ENCODE results near the gene CALCOCO1.

DNA sequence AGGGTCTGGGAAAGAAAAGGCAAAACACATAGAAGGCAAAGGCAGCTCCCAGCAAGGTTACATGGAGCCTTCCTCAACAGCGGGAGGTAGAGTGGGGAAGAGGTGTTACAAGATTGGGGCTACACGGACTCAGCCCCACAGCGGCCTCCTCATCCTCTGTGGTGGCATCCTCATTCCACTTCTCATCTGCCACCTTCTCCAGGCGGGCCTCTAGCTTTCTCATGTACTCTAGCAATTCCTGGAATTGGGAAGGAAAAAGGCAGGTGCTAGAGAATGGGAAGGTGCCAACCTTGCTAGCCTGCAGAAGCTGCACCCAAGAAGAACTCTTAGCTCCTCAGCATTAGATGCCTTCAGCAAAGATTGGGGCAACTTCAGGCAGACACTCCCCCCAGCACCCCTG, 13.2 kb downstream of the CALCOCO1 start:
- TF ChIP-seq, protein P1, sequence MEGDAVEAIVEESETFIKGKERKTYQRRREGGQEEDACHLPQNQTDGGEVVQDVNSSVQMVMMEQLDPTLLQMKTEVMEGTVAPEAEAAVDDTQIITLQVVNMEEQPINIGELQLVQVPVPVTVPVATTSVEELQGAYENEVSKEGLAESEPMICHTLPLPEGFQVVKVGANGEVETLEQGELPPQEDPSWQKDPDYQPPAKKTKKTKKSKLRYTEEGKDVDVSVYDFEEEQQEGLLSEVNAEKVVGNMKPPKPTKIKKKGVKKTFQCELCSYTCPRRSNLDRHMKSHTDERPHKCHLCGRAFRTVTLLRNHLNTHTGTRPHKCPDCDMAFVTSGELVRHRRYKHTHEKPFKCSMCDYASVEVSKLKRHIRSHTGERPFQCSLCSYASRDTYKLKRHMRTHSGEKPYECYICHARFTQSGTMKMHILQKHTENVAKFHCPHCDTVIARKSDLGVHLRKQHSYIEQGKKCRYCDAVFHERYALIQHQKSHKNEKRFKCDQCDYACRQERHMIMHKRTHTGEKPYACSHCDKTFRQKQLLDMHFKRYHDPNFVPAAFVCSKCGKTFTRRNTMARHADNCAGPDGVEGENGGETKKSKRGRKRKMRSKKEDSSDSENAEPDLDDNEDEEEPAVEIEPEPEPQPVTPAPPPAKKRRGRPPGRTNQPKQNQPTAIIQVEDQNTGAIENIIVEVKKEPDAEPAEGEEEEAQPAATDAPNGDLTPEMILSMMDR (IDR thresholded peaks at IDR 0.05), result no peak
- no peak for TF ChIP-seq EP300 (IDR thresholded peaks at IDR 0.05)
- no peak for TF ChIP-seq POLR2AphosphoS5 (IDR thresholded peaks at IDR 0.05)
- no peak for TF ChIP-seq POLR2A (IDR thresholded peaks at IDR 0.05)

All from sigmoid colon (tissue), 4 donors.